ENCODE measurements around the gene NFKBIL1.

Gene NFKBIL1

DNA sequence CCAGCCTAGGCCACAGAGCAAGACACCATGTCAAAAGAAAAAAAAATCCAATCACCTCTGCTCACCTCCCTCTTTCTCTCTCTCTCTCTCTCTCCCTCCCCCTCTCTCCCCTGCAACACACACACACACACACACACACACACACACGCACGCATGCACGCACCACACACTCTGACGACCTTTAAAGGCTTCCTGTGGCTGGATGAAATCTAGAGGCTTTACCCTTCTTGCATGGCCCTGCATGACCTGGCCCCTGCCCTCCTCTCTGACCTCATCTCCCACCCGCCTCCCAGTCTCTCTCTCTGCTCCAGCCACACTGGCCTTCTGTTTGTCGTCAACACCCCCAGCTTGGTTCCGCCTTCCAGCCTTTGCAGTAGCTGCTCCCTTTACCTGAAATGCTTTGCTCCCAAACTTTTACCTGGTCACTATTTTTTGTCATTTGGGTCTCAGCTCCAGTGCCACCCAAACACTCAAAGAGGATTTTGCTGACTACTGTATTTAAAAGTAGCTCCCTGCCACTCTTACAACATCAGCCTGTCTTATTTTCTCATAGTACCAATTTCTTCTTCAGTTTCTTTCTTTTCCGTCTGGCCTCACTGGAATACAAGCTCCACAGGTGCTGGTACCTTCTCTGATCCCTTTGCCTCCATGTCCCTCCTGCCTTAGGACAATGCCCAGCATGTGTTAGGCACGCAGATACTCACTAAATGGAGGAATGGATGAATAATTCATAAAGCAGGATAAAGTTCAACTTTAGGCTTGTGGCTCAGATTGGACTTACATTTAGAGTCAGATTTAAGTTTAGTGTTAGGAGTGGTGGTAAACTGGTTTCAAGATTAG is 20.3 kb downstream of the NFKBIL1 start:
- no peak for DNase-seq

DNA sequence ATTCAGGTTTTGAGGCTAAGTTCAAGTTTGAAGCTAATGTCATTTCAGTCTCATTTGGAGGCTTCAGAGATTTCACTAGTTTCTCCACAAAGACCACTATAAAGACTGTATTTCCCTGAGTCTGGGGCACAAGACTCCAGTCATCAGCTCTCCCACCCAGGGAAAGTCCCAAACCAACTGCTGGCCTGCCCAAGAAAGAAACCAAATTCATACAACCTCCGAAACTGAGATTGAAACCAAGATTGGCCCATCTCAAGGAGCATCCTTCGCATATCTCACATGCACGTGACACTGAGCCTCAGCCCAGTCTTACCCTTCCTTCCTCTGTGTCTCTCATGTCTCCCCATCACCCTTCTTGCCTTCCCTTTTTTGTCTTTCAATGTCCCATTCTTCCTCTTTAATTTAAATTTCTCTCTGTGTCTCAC is 21.1 kb downstream of the NFKBIL1 start:
- DNase-seq: no peak

- no peak for DNase-seq
Measured at GRCh38 chr6:31569861-31570536, 22.6 kb downstream of the NFKBIL1 start.

DNA sequence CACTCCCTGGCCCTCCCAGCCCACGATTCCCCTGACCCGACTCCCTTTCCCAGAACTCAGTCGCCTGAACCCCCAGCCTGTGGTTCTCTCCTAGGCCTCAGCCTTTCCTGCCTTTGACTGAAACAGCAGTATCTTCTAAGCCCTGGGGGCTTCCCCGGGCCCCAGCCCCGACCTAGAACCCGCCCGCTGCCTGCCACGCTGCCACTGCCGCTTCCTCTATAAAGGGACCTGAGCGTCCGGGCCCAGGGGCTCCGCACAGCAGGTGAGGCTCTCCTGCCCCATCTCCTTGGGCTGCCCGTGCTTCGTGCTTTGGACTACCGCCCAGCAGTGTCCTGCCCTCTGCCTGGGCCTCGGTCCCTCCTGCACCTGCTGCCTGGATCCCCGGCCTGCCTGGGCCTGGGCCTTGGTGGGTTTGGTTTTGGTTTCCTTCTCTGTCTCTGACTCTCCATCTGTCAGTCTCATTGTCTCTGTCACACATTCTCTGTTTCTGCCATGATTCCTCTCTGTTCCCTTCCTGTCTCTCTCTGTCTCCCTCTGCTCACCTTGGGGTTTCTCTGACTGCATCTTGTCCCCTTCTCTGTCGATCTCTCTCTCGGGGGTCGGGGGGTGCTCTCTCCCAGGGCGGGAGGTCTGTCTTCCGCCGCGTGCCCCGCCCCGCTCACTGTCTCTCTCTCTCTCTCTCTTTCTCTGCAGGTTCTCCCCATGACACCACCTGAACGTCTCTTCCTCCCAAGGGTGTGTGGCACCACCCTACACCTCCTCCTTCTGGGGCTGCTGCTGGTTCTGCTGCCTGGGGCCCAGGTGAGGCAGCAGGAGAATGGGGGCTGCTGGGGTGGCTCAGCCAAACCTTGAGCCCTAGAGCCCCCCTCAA is 24.9 kb downstream of the NFKBIL1 start, which contains the start of gene LTA:
LTA (plus strand) TSS at position 249 of the 871 bp plus-strand sequence; CDS start at position 703, 454 bp downstream.
- DNase-seq: no peak

DNA sequence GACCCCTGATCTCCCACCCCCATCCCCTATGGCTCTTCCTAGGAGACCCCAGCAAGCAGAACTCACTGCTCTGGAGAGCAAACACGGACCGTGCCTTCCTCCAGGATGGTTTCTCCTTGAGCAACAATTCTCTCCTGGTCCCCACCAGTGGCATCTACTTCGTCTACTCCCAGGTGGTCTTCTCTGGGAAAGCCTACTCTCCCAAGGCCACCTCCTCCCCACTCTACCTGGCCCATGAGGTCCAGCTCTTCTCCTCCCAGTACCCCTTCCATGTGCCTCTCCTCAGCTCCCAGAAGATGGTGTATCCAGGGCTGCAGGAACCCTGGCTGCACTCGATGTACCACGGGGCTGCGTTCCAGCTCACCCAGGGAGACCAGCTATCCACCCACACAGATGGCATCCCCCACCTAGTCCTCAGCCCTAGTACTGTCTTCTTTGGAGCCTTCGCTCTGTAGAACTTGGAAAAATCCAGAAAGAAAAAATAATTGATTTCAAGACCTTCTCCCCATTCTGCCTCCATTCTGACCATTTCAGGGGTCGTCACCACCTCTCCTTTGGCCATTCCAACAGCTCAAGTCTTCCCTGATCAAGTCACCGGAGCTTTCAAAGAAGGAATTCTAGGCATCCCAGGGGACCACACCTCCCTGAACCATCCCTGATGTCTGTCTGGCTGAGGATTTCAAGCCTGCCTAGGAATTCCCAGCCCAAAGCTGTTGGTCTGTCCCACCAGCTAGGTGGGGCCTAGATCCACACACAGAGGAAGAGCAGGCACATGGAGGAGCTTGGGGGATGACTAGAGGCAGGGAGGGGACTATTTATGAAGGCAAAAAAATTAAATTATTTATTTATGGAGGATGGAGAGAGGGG is 26.1 kb downstream of the NFKBIL1 start:
- DNase-seq: no peak

DNA sequence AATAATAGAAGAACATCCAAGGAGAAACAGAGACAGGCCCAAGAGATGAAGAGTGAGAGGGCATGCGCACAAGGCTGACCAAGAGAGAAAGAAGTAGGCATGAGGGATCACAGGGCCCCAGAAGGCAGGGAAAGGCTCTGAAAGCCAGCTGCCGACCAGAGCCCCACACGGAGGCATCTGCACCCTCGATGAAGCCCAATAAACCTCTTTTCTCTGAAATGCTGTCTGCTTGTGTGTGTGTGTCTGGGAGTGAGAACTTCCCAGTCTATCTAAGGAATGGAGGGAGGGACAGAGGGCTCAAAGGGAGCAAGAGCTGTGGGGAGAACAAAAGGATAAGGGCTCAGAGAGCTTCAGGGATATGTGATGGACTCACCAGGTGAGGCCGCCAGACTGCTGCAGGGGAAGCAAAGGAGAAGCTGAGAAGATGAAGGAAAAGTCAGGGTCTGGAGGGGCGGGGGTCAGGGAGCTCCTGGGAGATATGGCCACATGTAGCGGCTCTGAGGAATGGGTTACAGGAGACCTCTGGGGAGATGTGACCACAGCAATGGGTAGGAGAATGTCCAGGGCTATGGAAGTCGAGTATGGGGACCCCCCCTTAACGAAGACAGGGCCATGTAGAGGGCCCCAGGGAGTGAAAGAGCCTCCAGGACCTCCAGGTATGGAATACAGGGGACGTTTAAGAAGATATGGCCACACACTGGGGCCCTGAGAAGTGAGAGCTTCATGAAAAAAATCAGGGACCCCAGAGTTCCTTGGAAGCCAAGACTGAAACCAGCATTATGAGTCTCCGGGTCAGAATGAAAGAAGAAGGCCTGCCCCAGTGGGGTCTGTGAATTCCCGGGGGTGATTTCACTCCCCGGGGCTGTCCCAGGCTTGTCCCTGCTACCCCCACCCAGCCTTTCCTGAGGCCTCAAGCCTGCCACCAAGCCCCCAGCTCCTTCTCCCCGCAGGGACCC is 27.0 kb downstream of the NFKBIL1 start:
- no peak for DNase-seq

GRCh38 chr6:31575335-31575901 is 28.0 kb downstream of the NFKBIL1 start, which contains the start of gene TNF:
Gene TNF, plus strand, starts transcription at chr6:31575565. Its CDS starts 177 bp downstream, at chr6:31575742.
- no peak for DNase-seq

DNA sequence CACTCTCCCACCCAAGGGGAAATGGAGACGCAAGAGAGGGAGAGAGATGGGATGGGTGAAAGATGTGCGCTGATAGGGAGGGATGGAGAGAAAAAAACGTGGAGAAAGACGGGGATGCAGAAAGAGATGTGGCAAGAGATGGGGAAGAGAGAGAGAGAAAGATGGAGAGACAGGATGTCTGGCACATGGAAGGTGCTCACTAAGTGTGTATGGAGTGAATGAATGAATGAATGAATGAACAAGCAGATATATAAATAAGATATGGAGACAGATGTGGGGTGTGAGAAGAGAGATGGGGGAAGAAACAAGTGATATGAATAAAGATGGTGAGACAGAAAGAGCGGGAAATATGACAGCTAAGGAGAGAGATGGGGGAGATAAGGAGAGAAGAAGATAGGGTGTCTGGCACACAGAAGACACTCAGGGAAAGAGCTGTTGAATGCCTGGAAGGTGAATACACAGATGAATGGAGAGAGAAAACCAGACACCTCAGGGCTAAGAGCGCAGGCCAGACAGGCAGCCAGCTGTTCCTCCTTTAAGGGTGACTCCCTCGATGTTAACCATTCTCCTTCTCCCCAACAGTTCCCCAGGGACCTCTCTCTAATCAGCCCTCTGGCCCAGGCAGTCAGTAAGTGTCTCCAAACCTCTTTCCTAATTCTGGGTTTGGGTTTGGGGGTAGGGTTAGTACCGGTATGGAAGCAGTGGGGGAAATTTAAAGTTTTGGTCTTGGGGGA is 28.7 kb downstream of the NFKBIL1 start:
- DNase-seq: no peak

GRCh38 chr6:31576897-31577578 is 29.6 kb downstream of the NFKBIL1 start:
- no peak for DNase-seq

GRCh38 chr6:31577579-31577966 is 30.2 kb downstream of the NFKBIL1 start:
- no peak for DNase-seq

DNA sequence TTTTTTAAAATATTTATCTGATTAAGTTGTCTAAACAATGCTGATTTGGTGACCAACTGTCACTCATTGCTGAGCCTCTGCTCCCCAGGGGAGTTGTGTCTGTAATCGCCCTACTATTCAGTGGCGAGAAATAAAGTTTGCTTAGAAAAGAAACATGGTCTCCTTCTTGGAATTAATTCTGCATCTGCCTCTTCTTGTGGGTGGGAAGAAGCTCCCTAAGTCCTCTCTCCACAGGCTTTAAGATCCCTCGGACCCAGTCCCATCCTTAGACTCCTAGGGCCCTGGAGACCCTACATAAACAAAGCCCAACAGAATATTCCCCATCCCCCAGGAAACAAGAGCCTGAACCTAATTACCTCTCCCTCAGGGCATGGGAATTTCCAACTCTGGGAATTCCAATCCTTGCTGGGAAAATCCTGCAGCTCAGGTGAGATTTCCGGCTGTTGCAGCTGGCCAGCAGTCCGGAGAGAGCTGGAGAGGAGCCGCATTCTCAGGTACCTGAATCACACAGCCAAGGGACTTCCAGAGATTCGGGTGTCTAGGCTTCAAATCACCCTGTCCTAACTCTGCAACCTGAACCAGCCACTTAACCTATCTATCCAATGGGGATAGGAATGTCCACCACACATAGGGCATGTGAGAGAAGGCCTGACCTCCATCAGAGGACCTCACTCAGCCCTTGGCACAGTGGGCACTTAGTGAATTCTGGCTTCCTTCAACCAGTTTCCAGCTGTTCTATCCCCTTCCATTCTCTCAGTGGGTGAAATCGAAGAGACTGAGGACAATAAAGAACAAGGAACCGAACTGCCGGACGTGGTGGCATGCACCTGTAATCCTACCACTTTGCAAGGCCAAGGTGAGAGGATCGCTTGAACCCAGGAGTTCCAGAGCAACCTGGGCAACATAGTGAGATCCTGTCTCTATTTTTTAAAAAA is 31.0 kb downstream of the NFKBIL1 start:
- DNase-seq: no peak

- no peak for DNase-seq
Measured at GRCh38 chr6:31579119-31579505, 31.7 kb downstream of the NFKBIL1 start.

GRCh38 chr6:31579546-31580437 is 32.4 kb downstream of the NFKBIL1 start:
- no peak for DNase-seq

DNA sequence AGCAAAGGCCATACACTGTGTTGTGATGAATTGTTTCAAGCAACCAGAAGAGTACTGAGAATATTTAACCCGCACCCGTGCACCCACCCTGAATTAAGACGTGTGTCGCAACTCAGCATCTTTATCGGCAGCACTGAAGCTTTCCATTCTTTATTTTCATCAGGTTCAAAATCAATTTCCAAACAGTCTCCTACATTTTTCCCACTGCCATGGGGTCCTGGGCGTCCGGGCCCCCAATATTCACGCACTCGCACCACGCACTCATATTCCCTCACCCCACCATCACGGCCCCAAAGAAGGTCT is 33.0 kb downstream of the NFKBIL1 start:
- DNase-seq: no peak

DNA sequence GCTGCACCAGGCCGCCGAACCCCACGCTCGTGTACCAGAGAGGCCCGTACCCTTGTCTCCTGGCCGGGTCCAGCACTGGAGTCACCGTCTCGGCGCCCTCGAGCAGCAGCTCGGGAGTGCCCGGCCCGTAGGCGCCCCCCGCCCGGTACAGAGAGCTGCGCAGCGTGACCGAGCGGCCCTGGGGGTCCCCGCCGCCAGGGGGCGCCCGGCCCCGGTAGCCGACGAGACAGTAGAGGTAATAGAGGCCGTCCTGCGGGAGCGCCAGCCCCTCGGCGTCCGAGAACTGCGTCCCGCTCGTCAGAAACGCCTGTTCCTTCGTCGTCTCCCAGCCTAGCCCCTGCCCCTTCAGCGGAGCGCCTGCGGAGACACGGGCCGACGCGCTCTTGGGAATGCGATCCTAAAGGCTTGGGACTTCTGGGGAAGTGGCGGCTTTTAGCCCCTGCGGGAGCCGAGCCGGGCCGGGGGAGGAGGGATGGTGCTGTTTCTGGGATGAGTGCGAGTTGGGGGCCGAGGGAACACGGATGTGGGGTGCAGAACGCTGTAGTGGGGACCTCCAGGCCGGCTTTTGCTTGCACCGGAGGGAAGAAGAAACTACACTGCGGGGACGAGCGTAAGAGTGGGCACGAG is 33.5 kb downstream of the NFKBIL1 start:
- peak; percentile 58 to 79 (median 75) for DNase-seq

DNA sequence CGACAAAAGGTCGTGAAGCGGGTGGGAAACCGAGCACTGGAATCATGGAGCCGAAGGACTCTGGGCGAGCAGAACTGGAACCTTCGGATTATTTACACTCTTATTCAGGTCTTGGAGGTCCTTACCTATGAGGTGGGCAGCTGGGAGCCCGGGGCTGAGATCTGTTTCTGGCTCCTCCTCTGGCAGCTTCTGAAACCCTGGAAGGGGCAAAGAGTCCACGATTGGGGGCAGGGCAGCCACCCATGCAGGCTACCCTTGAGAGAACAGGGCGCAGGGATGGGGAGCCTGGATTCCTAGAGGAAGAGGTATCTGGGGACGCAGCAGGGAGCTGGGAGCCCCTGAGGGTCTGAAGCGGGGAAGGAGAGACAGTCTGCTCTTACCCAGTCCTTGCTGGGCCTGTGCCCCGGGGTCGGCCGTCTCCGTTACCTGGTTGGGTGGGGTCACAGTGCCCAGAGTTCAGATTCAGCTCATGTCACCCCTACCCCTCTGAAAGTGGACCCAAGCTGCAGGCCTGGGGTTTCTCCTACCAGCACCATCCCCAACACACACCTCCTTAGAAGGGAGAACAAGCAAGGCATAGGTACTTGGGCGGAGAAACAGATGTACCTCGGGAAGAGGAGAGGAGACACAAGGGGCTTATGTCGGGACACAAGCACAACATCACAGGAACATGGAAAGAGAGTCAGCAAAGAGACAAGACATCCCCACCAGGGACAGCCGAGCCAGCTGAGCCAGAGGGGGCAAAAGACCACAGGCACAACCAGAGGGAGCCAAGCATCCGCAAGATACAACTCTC is 34.2 kb downstream of the NFKBIL1 start:
- DNase-seq: no peak
